ENCODE measurements around the gene WRAP73. TPM values are rescaled to one million over a fixed set of nuclear protein-coding genes. Genes with fewer than 3 reads are reported as not detected.

Gene WRAP73
- total and polyA plus RNA-seq, 9 of the 15 experiments (the other 6 are each of a cell fraction or from before 2014, with no cell fraction given): 4.3 to 51.8 (median 30.1) TPM

DNA sequence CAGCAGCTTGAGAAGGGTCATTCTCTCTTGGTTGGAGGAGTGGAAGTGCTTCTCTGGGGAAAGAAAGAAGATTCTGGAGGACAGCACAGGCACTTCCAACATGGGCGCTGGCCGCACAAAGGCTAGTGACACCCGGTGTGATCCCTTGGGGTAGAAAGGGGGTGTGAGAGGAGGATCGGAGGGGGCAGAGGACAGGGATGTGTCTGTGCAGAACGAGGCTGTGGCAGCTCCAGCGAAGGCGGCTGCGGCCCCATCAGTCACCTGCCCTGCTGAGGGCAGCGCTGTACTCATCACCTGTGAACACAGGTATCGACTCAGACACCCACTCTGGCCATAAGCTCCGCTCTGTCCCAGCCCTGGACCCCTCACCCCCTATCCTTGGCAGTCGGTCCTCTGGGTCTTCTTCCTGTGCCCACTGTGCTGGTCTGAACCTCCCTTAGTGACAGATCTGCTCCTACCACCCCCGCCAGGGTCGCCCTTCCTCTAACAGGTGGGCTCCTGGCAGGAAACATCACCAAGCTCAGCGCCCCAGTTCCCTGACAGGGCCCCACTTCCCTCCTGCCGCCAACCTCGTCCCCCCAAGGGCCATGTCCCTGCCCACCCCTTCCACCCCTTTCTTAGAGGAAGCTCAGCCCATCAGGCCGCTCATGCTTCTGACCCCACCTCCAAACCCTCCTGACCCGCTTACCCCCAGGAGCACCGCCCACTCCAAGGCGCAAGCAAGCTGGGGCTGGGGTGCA lies 22.5 kb upstream of the WRAP73 start:
- WGBS (ENCODE audit: insufficient coverage, low coverage, missing lambda C conversion rate): 6% methylated on average over 21 of the region's 21 CpGs
- Histone ChIP-seq H3K36me3 (ENCODE audit: control insufficient read depth, insufficient read depth, low read length) (no peaks in the 10 kb centered on the region), H3K9me1 (ENCODE audit: control insufficient read depth, insufficient read depth, low read length) (peaks cover 4% of the 10 kb centered on the region), H3K79me2 (ENCODE audit: control insufficient read depth, insufficient read depth, low read length) (no peaks in the 10 kb centered on the region), H3K9me3 (replicated peaks; ENCODE audit: control insufficient read depth, insufficient read depth, low read depth, low read length) (no peaks in the 10 kb centered on the region), H4K20me1 (replicated peaks; ENCODE audit: control insufficient read depth, insufficient read depth, low read length) (peaks cover 57% of the 10 kb centered on the region), H3K27ac (ENCODE audit: extremely low read depth, low read depth, low read length) (no peak overlapping the region), H3K4me2 (ENCODE audit: insufficient read depth, low read length) (no peak overlapping the region), H3K9ac (ENCODE audit: insufficient read depth in 1 of 2, low read depth in 2 of 2, low read length in 2 of 2) (no peak overlapping the region; a peak in 1 of 4 replicates), H3K27me3 (ENCODE audit: control insufficient read depth in 2 of 2, insufficient read depth in 2 of 2, low read length in 2 of 2) (peaks cover 48 to 82% of the 10 kb centered on the region in 2 experiments; a peak in 4 of 5 replicates), H3K4me1 (replicated peaks in 1 of 2; ENCODE audit: control insufficient read depth in 2 of 2, insufficient read depth in 2 of 2, low read length in 2 of 2) (peaks cover 3 to 64% of the 10 kb centered on the region in 2 experiments; a peak in 3 of 5 replicates), H3K4me3 (no peak overlapping the region), H2AFZ (ENCODE audit: low read depth, low read length) (no peak overlapping the region)
- no peak for FAIRE-seq
- intact Hi-C loops (cut with micrococcal nuclease) (no loop called here), in situ Hi-C loops (cut with MboI) (no loop called here)
- no TSS peak for BruUV-seq (replicated peaks)
- DNase-seq (ENCODE audit: extremely low read depth in 1 of 4, low spot score in 3 of 4): no peak
- CTCF ChIA-PET (ENCODE audit: low intra/inter-chr PET ratio): no interaction called here
- POLR2A ChIA-PET: interaction anchor here (0.6 to 1.6 kb wide), 5 partner anchors 11 to 85 kb away, joined by 3 to 4 read pairs (median 3); partner anchors contain the start of gene WRAP73
- no peak for ATAC-seq
- no peak for TF ChIP-seq NR2C2 (CRISPR knock-in tag; IDR thresholded peaks at IDR 0.05)
- peak; percentile 26; the same call in 1 of the 2 replicates for TF ChIP-seq NR2C2 (tag; IDR thresholded peaks at IDR 0.05)
- no peak for TF ChIP-seq ZNF668 (CRISPR knock-in tag; IDR thresholded peaks at IDR 0.05)
